ENCODE results near the gene UBR7.

Gene UBR7

GRCh38 chr14:93195316-93195999 is 11.6 kb upstream of the UBR7 start:
- Histone ChIP-seq H3K36me3 (ENCODE audit: insufficient read depth) (no peaks in the 10 kb centered on the region), H4K20me1 (ENCODE audit: insufficient read depth) (no peaks in the 10 kb centered on the region), H3K4me2 (no peak overlapping the region), H3K27ac (no peak overlapping the region), H3K79me2 (ENCODE audit: insufficient read depth, low read depth) (no peaks in the 10 kb centered on the region), H3K27me3 (ENCODE audit: insufficient read depth, low read depth) (no peaks in the 10 kb centered on the region), H2AFZ (ENCODE audit: low read depth) (no peak overlapping the region), H3K4me1 (ENCODE audit: low read depth, poor library complexity, severe bottlenecking) (no peaks in the 10 kb centered on the region), H3K4me3 (IDR thresholded peaks at IDR 0.05; ENCODE audit: insufficient read depth, low read depth, low read length) (no peak overlapping the region), H3K9ac (no peak overlapping the region)
- TF ChIP-seq CTCF (conservative IDR thresholded peaks at IDR 0.05; ENCODE audit: low read depth, low read length) = no peak

- Histone ChIP-seq H3K4me3 (IDR thresholded peaks at IDR 0.05; ENCODE audit: insufficient read depth, low read depth, low read length) (no peak overlapping the region), H3K9ac (no peak overlapping the region), H2AFZ (ENCODE audit: low read depth) (no peak overlapping the region), H3K4me1 (ENCODE audit: low read depth, poor library complexity, severe bottlenecking) (no peaks in the 10 kb centered on the region), H4K20me1 (ENCODE audit: insufficient read depth) (no peaks in the 10 kb centered on the region), H3K27ac (no peak overlapping the region), H3K27me3 (ENCODE audit: insufficient read depth, low read depth) (no peaks in the 10 kb centered on the region), H3K79me2 (ENCODE audit: insufficient read depth, low read depth) (0 out of 2 replicates have a peak, but pooled peaks cover 1% of the 10 kb centered on the region), H3K36me3 (ENCODE audit: insufficient read depth) (no peaks in the 10 kb centered on the region), H3K4me2 (no peak overlapping the region)
- no peak for TF ChIP-seq CTCF (conservative IDR thresholded peaks at IDR 0.05; ENCODE audit: low read depth, low read length)
These were observed 8.0 kb upstream of the UBR7 start for GRCh38 chr14:93199031-93199430.

GRCh38 chr14:93200553-93200952 is 6.5 kb upstream of the UBR7 start:
- H3K36me3 ChIP-seq (ENCODE audit: insufficient read depth) = no peaks in the 10 kb centered on the region
- H2AFZ ChIP-seq (ENCODE audit: low read depth) = no peak overlapping the region
- H3K79me2 ChIP-seq (ENCODE audit: insufficient read depth, low read depth) = peaks cover 17% of the 10 kb centered on the region
- no peak overlapping the region for H3K4me2 ChIP-seq
- H3K4me3 ChIP-seq (IDR thresholded peaks at IDR 0.05; ENCODE audit: insufficient read depth, low read depth, low read length) = no peak overlapping the region
- no peak for TF ChIP-seq CTCF (conservative IDR thresholded peaks at IDR 0.05; ENCODE audit: low read depth, low read length)
- no peak overlapping the region for H3K27ac ChIP-seq
- no peaks in the 10 kb centered on the region for H4K20me1 ChIP-seq (ENCODE audit: insufficient read depth)
- peaks cover 6% of the 10 kb centered on the region for H3K4me1 ChIP-seq (ENCODE audit: low read depth, poor library complexity, severe bottlenecking)
- H3K9ac ChIP-seq = no peak overlapping the region
- no peaks in the 10 kb centered on the region for H3K27me3 ChIP-seq (ENCODE audit: insufficient read depth, low read depth)

GRCh38 chr14:93201155-93201704 is 5.8 kb upstream of the UBR7 start:
- peaks cover 12% of the 10 kb centered on the region for H3K4me1 ChIP-seq (ENCODE audit: low read depth, poor library complexity, severe bottlenecking)
- H3K27ac ChIP-seq = no peak overlapping the region
- no peak overlapping the region for H3K4me3 ChIP-seq (IDR thresholded peaks at IDR 0.05; ENCODE audit: insufficient read depth, low read depth, low read length)
- no peak for TF ChIP-seq CTCF (conservative IDR thresholded peaks at IDR 0.05; ENCODE audit: low read depth, low read length)
- no peak overlapping the region for H3K4me2 ChIP-seq
- no peaks in the 10 kb centered on the region for H3K36me3 ChIP-seq (ENCODE audit: insufficient read depth)
- H3K27me3 ChIP-seq (ENCODE audit: insufficient read depth, low read depth) = no peaks in the 10 kb centered on the region
- no peaks in the 10 kb centered on the region for H4K20me1 ChIP-seq (ENCODE audit: insufficient read depth)
- no peak overlapping the region for H3K9ac ChIP-seq
- H3K79me2 ChIP-seq (ENCODE audit: insufficient read depth, low read depth) = peaks cover 23% of the 10 kb centered on the region
- H2AFZ ChIP-seq (ENCODE audit: low read depth) = no peak overlapping the region

All from KMS-11 (cell line).